Stimulated activated naive B cell treated with anti-CD40 and anti-IgM and Interleukin-4, amounts not matched to agents 10 μg/mL and 1 μg/mL and 100 μg/mL, for 72 hours (primary cell): Measurements from ENCODE around the gene VILL.
"Not testable (repeated sequence)": the region's sequence is repeated elsewhere in the genome, so short reads cannot be mapped to it uniquely, and the experiment has no call there.

Experiments
- ATAC-seq, 2 donors: fragments of 150-1000 bp; cut with Tn5 transposase; replicated peaks; 2 replicates each; pipeline ENCODE4 v1.10.0; 2021; ENCODE audit warnings: moderate library complexity in 1 of 2
- DNase-seq: peaks from one replicate; pipeline ENCODE4 v3.0.0; 2021
- H3K27ac Mint-ChIP-seq: one replicate; pipeline ENCODE4 v1.8.0; 2022; ENCODE audit warnings: mild to moderate bottlenecking, mixed read lengths
- H3K27me3 Mint-ChIP-seq, 2 donors: one replicate each; pipeline ENCODE4 v1.8.0; 2022; ENCODE audit warnings: mixed read lengths in 2 of 2
- H3K36me3 Mint-ChIP-seq, 2 donors: one replicate each; pipeline ENCODE4 v1.8.0; 2022; ENCODE audit warnings: mixed read lengths in 2 of 2, mild to moderate bottlenecking in 1 of 2
- H3K4me1 Mint-ChIP-seq, 2 donors: one replicate each; pipeline ENCODE4 v1.8.0; 2022; ENCODE audit warnings: mixed read lengths in 2 of 2, mild to moderate bottlenecking in 1 of 2
- H3K4me3 Mint-ChIP-seq, 2 donors: one replicate each; pipeline ENCODE4 v1.8.0; 2022; ENCODE audit warnings: mild to moderate bottlenecking in 2 of 2, mixed read lengths in 2 of 2, moderate library complexity in 1 of 2
- H3K9me3 Mint-ChIP-seq, 2 donors: one replicate each; pipeline ENCODE4 v1.8.0; 2022; ENCODE audit warnings: mixed read lengths in 2 of 2, mild to moderate bottlenecking in 1 of 2

VILL gene

DNA sequence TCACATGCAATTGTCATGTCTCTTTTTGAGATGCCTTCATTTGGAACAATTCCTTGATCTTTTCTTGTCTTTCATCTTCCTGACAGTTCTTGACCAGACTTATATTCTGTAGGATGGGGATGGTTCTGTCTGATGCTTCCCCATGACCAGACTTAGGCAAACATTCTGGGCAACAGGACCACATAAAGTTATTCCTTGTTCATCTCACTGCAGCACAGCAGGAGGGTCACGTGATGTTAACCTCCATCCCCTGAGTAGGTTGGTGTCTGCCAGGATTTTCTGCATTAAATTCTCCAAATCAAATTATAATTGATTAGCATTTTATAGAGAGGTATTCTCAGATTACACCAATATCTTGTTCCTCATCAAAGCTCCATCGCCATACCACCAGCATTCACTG is 56.2 kb downstream of the VILL start:
- Mint-ChIP-seq H3K27ac (no peak overlapping the region), H3K4me3 (no peak overlapping the region), H3K4me1 (no peaks in the 10 kb centered on the region), H3K27me3 (peaks cover 12 to 19% of the 10 kb centered on the region in 2 donors), H3K9me3 (no peaks in the 10 kb centered on the region), H3K36me3 (no peaks in the 10 kb centered on the region)
- no peak for ATAC-seq
- DNase-seq = no peak

- Mint-ChIP-seq H3K9me3 (no peaks in the 10 kb centered on the region), H3K27me3 (peaks cover 12 to 19% of the 10 kb centered on the region in 2 donors), H3K36me3 (no peaks in the 10 kb centered on the region), H3K27ac (no peak overlapping the region), H3K4me3 (no peak overlapping the region), H3K4me1 (no peaks in the 10 kb centered on the region)
- ATAC-seq (no peak), DNase-seq (no peak)
Observed at GRCh38 chr3:38047896-38048295, 57.3 kb downstream of the VILL start.

- no peaks in the 10 kb centered on the region for H3K36me3 Mint-ChIP-seq
- H3K4me3 Mint-ChIP-seq = no peak overlapping the region
- ATAC-seq (no peak), DNase-seq (no peak)
- peaks cover 11 to 16% of the 10 kb centered on the region in 2 donors for H3K27me3 Mint-ChIP-seq
- no peaks in the 10 kb centered on the region for H3K4me1 Mint-ChIP-seq
- no peaks in the 10 kb centered on the region for H3K9me3 Mint-ChIP-seq
- no peak overlapping the region for H3K27ac Mint-ChIP-seq
Observed at GRCh38 chr3:38049358-38050126, 59.0 kb downstream of the VILL start.

- Mint-ChIP-seq H3K27me3 (peaks cover 12 to 13% of the 10 kb centered on the region in 2 donors), H3K9me3 (no peaks in the 10 kb centered on the region), H3K36me3 (no peaks in the 10 kb centered on the region), H3K4me1 (peaks cover 0 to 4% of the 10 kb centered on the region in 2 donors), H3K27ac (no peak overlapping the region), H3K4me3 (no peak overlapping the region)
- DNase-seq (no peak), ATAC-seq (no peak)
Observed at GRCh38 chr3:38051131-38051530, 60.5 kb downstream of the VILL start.

DNA sequence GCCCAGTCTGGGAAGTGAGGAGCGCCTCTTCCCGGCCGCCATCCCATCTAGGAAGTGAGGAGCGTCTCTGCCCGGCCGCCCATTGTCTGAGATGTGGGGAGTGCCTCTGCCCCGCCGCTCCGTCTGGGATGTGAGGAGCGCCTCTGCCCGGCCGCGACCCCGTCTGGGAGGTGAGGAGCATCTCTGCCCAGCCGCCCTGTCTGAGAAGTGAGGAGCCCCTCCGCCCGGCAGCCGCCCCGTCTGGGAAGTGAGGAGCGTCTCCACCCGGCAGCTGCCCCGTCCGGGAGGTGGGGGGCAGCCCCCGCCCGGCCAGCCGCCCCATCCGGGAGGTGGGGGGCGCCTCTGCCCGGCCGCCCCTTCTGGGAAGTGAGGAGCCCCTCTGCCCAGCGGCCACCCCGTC is 62.7 kb downstream of the VILL start:
- DNase-seq, H3K4me3 Mint-ChIP-seq, H3K27ac Mint-ChIP-seq, ATAC-seq, H3K36me3 Mint-ChIP-seq, H3K4me1 Mint-ChIP-seq, H3K9me3 Mint-ChIP-seq: not testable (repeated sequence)
- peaks cover 12 to 13% of the 10 kb centered on the region in 2 donors for H3K27me3 Mint-ChIP-seq

DNA sequence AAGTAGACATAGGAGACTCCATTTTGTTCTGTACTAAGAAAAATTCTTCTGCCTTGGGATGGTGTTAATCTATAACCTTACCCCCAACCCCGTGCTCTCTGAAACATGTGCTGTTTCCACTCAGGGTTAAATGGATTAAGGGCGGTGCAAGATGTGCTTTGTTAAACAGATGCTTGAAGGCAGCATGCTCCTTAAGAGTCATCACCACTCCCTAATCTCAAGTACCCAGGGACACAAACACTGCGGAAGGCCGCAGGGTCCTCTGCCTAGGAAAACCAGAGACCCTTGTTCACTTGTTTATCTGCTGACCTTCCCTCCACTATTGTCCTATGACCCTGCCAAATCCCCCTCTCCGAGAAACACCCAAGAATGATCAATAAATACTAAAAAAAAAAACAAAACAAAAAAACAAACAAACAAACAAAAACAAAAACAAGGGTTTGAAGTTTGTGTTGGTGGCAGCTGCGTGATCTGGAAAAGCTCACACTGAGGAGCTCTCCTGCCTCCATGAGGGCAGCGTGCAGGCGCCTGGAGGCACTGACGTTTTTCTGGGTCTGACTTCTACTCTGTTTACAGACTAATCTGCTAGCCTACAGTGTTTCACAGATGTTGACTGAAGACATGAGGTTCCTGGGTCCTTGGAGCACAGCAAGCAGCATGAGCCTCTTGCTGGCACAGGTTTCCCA is 63.4 kb downstream of the VILL start:
- H3K4me3 Mint-ChIP-seq, H3K27ac Mint-ChIP-seq, H3K9me3 Mint-ChIP-seq, DNase-seq, ATAC-seq, H3K36me3 Mint-ChIP-seq, H3K4me1 Mint-ChIP-seq: not testable (repeated sequence)
- peaks cover 12 to 13% of the 10 kb centered on the region in 2 donors for H3K27me3 Mint-ChIP-seq

- H3K9me3 Mint-ChIP-seq = no peaks in the 10 kb centered on the region
- no peak overlapping the region for H3K4me3 Mint-ChIP-seq
Observed at GRCh38 chr3:38054499-38055001, 64.0 kb downstream of the VILL start.

More at GRCh38 chr3:38054499-38055001, 64.0 kb downstream of the VILL start:
- DNase-seq (no peak), ATAC-seq (no peak)
- H3K27ac Mint-ChIP-seq = no peak overlapping the region
- H3K4me1 Mint-ChIP-seq = peaks cover 0 to 4% of the 10 kb centered on the region in 2 donors
- H3K36me3 Mint-ChIP-seq = no peaks in the 10 kb centered on the region
- peaks cover 7 to 13% of the 10 kb centered on the region in 2 donors for H3K27me3 Mint-ChIP-seq
